ENCODE data around the gene HTR1D. TPM values are rescaled to one million over a fixed set of nuclear protein-coding genes. Genes with fewer than 3 reads are reported as not detected.

HTR1D gene
- polyA plus RNA-seq, 1 donor from 2014 or later: not detected

GRCh38 chr1:23163395-23163794, 53.9 kb downstream of the HTR1D start:
- peaks cover 69% of the 10 kb centered on the region for H3K79me2 ChIP-seq (replicated peaks; ENCODE audit: insufficient read depth, low read length)
- H3K27ac ChIP-seq (ENCODE audit: low read length): no peak overlapping the region
- TF ChIP-seq CTCF (IDR thresholded peaks at IDR 0.05; ENCODE audit: poor library complexity, severe bottlenecking) (no peak), EZH2 (IDR thresholded peaks at IDR 0.05; ENCODE audit: borderline replicate concordance, insufficient read depth, low read length, poor library complexity, severe bottlenecking) (no peak), POLR2AphosphoS5 (IDR thresholded peaks at IDR 0.05) (no peak), EP300 (conservative IDR thresholded peaks at IDR 0.05; ENCODE audit: poor library complexity, severe bottlenecking) (no peak), TAF1 (IDR thresholded peaks at IDR 0.05; ENCODE audit: low read depth) (no peak), MXI1 (conservative IDR thresholded peaks at IDR 0.05; ENCODE audit: poor library complexity, severe bottlenecking) (no peak), RAD21 (conservative IDR thresholded peaks at IDR 0.05) (no peak), REST (IDR thresholded peaks at IDR 0.05; ENCODE audit: borderline replicate concordance) (no peak), SMC3 (conservative IDR thresholded peaks at IDR 0.05; ENCODE audit: poor library complexity) (no peak)
- no peaks in the 10 kb centered on the region for H3K9me2 ChIP-seq (ENCODE audit: insufficient read depth, low read length)
- H3K36me3 ChIP-seq (ENCODE audit: insufficient read depth, low read length): no peaks in the 10 kb centered on the region
- H4K20me1 ChIP-seq (ENCODE audit: insufficient read depth): no peaks in the 10 kb centered on the region
- no peaks in the 10 kb centered on the region for H3K9me3 ChIP-seq (ENCODE audit: low read length)
- no peaks in the 10 kb centered on the region for H3K27me3 ChIP-seq (ENCODE audit: insufficient read depth, low read depth, low read length)
- no peak overlapping the region for H3K4me2 ChIP-seq (ENCODE audit: low read length)
- H3K9ac ChIP-seq (ENCODE audit: low read length): no peak overlapping the region
- H3F3A ChIP-seq (ENCODE audit: insufficient read depth, low read length, poor library complexity, severe bottlenecking): peaks cover 8% of the 10 kb centered on the region
- H3K4me3 ChIP-seq (ENCODE audit: low read length): no peak overlapping the region
- no peak overlapping the region for H2AFZ ChIP-seq (ENCODE audit: low read depth, low read length)

GRCh38 chr1:23159963-23160877, 57.1 kb downstream of the HTR1D start:
- Histone ChIP-seq H3K27ac (ENCODE audit: low read length) (no peak overlapping the region), H3K4me2 (ENCODE audit: low read length) (no peak overlapping the region), H3K36me3 (ENCODE audit: insufficient read depth, low read length) (no peaks in the 10 kb centered on the region), H3K9me3 (ENCODE audit: low read length) (no peaks in the 10 kb centered on the region), H3F3A (ENCODE audit: insufficient read depth, low read length, poor library complexity, severe bottlenecking) (no peaks in the 10 kb centered on the region), H3K27me3 (ENCODE audit: insufficient read depth, low read depth, low read length) (no peaks in the 10 kb centered on the region), H4K20me1 (ENCODE audit: insufficient read depth) (no peaks in the 10 kb centered on the region), H3K79me2 (replicated peaks; ENCODE audit: insufficient read depth, low read length) (peaks cover 60% of the 10 kb centered on the region), H2AFZ (ENCODE audit: low read depth, low read length) (no peak overlapping the region), H3K9me2 (ENCODE audit: insufficient read depth, low read length) (no peaks in the 10 kb centered on the region), H3K9ac (ENCODE audit: low read length) (no peak overlapping the region), H3K4me3 (ENCODE audit: low read length) (no peak overlapping the region)
- TF ChIP-seq MXI1 (conservative IDR thresholded peaks at IDR 0.05; ENCODE audit: poor library complexity, severe bottlenecking) (no peak), EZH2 (IDR thresholded peaks at IDR 0.05; ENCODE audit: borderline replicate concordance, insufficient read depth, low read length, poor library complexity, severe bottlenecking) (no peak), EP300 (conservative IDR thresholded peaks at IDR 0.05; ENCODE audit: poor library complexity, severe bottlenecking) (no peak), POLR2AphosphoS5 (IDR thresholded peaks at IDR 0.05) (no peak), SMC3 (conservative IDR thresholded peaks at IDR 0.05; ENCODE audit: poor library complexity) (no peak), REST (IDR thresholded peaks at IDR 0.05; ENCODE audit: borderline replicate concordance) (no peak), TAF1 (IDR thresholded peaks at IDR 0.05; ENCODE audit: low read depth) (no peak), CTCF (IDR thresholded peaks at IDR 0.05; ENCODE audit: poor library complexity, severe bottlenecking) (no peak), RAD21 (conservative IDR thresholded peaks at IDR 0.05) (no peak)
